ENCODE measurements around the gene FRAS1.
"Not testable (repeated sequence)": the region's sequence is repeated elsewhere in the genome, so short reads cannot be mapped to it uniquely, and the experiment has no call there.

Gene FRAS1

GRCh38 chr4:78070731-78071282 is 13.7 kb downstream of the FRAS1 start:
- ATAC-seq: no peak
- H3K36me3 Mint-ChIP-seq: no peaks in the 10 kb centered on the region
- no peaks in the 10 kb centered on the region for H3K9me3 Mint-ChIP-seq
- no peaks in the 10 kb centered on the region for H3K4me1 Mint-ChIP-seq
- H3K4me3 Mint-ChIP-seq: no peak overlapping the region
- peaks cover 38% of the 10 kb centered on the region for H3K27me3 Mint-ChIP-seq
- H3K27ac Mint-ChIP-seq: no peak overlapping the region

DNA sequence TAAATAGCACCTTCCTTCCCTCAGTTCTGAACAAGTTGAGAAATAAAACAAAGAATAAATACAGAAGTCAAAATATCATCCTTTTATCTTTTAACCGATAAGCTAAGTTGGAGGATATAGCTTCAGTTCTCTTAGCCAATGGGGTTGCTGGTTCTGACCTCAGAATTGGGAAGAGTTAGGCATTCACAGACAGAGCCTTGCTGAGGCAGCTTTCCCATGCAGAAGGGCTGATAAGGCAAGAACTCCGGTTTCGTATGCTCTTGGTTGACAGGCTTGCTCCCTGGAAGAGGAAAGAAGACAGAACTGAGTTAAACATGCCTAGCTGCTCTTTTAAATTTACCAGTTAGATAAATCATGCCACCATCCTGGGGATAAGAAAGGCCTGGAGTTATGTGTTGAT is 17.6 kb downstream of the FRAS1 start:
- Mint-ChIP-seq H3K4me1 (no peaks in the 10 kb centered on the region), H3K4me3 (no peak overlapping the region), H3K27ac (no peak overlapping the region), H3K36me3 (no peaks in the 10 kb centered on the region), H3K27me3 (peaks cover 41% of the 10 kb centered on the region), H3K9me3 (no peaks in the 10 kb centered on the region)
- ATAC-seq: no peak

DNA sequence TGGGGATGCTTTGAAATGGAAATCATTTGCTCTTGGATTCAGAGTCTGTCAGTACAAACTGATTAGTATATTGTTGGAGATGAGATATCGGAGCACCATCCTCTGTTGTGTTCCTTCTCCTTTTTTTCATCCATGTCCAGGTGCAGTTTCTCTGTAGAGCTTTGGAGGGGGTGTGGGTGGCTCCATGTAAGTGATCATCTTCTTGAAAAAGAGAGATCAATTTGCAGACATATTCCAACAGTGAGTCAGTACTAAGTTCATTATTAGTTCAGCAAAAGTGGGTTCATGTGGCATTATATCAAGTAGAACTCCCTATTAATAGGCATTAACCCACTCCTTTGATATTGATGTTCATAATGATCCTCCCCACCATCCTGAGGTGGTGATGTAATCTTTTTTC is 18.9 kb downstream of the FRAS1 start:
- H3K4me1 Mint-ChIP-seq: no peaks in the 10 kb centered on the region
- ATAC-seq: no peak

DNA sequence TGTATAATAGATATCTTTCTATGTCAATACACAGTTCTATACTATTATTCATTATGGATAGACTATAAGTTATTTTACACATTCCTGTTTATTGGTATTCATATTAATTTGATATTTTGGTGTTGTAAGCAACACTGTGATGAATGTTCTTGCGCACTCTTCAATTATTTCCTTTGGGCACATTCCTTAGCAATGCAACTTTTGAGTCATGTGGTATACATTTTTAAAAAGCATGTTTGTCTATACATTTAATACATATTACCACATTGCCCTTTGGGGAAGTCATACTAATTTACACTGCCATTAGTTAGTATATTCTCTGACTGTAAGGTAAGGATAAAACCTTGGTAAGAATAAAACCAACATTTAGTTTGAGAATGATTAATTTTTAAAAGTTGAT is 21.0 kb downstream of the FRAS1 start:
- no peak for ATAC-seq
- Mint-ChIP-seq H3K9me3 (no peaks in the 10 kb centered on the region), H3K27me3 (peaks cover 33% of the 10 kb centered on the region), H3K4me1 (no peaks in the 10 kb centered on the region), H3K36me3 (no peaks in the 10 kb centered on the region), H3K27ac (no peak overlapping the region), H3K4me3 (no peak overlapping the region)

More for the DNA sequence above, 18.9 kb downstream of the FRAS1 start:
- H3K36me3 Mint-ChIP-seq: no peaks in the 10 kb centered on the region
- peaks cover 39% of the 10 kb centered on the region for H3K27me3 Mint-ChIP-seq
- no peaks in the 10 kb centered on the region for H3K9me3 Mint-ChIP-seq
- H3K27ac Mint-ChIP-seq: no peak overlapping the region
- no peak overlapping the region for H3K4me3 Mint-ChIP-seq

DNA sequence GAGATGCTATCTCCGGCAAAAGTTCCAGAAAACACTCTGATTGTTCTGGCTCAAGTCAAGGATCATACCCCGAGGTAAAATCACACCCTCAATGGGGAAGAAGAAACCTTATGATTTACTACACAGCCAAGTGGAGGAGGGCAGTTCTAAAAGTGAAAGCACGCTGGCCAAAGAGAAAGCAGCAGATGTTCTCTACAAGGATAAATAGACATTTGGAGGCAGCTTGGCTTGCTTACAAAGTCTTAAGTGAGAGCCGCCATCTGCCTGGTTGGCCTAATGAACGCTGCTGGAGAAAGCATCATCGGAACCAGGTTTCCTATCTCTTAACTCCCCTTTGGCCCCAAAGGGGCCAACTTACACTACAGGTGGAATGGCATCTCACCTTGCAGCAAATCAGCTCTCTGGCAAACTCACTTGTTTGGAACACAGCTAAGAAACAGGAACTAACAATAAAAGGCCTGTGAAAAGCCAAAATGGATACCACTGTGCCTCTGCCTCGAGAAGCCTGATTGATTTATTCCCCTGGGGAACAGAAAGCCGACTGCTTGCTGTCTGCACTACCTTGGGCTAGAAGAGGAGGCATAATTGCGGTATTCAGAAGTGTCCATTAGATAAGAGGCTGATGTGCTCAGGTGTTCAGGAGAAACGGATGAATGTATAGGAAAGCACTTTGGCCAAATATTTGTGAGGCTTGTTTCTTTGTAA is 22.8 kb downstream of the FRAS1 start:
- H3K4me3 Mint-ChIP-seq: no peak overlapping the region
- no peaks in the 10 kb centered on the region for H3K36me3 Mint-ChIP-seq
- H3K27ac Mint-ChIP-seq: no peak overlapping the region
- ATAC-seq: no peak
- H3K27me3 Mint-ChIP-seq: peaks cover 24% of the 10 kb centered on the region
- H3K4me1 Mint-ChIP-seq: no peaks in the 10 kb centered on the region
- H3K9me3 Mint-ChIP-seq: no peaks in the 10 kb centered on the region

- ATAC-seq: peak; percentile 34
- H3K4me3 Mint-ChIP-seq: no peak overlapping the region
- H3K4me1 Mint-ChIP-seq: no peaks in the 10 kb centered on the region
- H3K27ac Mint-ChIP-seq: no peak overlapping the region
- no peaks in the 10 kb centered on the region for H3K36me3 Mint-ChIP-seq
- peaks cover 25% of the 10 kb centered on the region for H3K27me3 Mint-ChIP-seq
- no peaks in the 10 kb centered on the region for H3K9me3 Mint-ChIP-seq
These were observed 24.4 kb downstream of the FRAS1 start for GRCh38 chr4:78081541-78081940.

- no peak overlapping the region for H3K27ac Mint-ChIP-seq
- H3K36me3 Mint-ChIP-seq: no peaks in the 10 kb centered on the region
- no peak overlapping the region for H3K4me3 Mint-ChIP-seq
- H3K27me3 Mint-ChIP-seq: peaks cover 18% of the 10 kb centered on the region
- no peak for ATAC-seq
- no peaks in the 10 kb centered on the region for H3K4me1 Mint-ChIP-seq
- H3K9me3 Mint-ChIP-seq: no peaks in the 10 kb centered on the region
These were observed 25.9 kb downstream of the FRAS1 start for GRCh38 chr4:78083035-78083434.

DNA sequence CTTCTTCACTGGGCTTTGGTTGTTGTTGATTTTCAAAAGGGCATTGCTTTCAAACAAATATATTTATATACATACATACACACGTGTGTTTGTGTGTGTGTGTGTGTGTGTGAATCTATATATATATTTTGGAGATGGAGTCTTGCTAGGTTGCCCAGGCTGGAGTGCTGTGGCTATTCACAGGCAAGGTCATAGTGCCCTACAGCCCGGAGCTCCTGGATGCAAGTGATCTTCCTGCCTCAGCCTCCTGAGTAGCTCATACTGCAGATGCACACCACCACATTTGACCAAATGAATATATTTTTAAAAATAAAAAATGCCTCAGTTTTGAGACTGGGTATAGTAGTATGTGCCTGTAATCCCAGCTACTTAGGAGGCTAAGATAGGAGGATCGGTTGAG is 34.4 kb downstream of the FRAS1 start:
- Mint-ChIP-seq H3K27ac (no peak overlapping the region), H3K4me1 (no peaks in the 10 kb centered on the region)

GRCh38 chr4:78092350-78092749 is 35.2 kb downstream of the FRAS1 start:
- not testable (repeated sequence) for H3K4me3 Mint-ChIP-seq, H3K36me3 Mint-ChIP-seq, H3K4me1 Mint-ChIP-seq

More for the DNA sequence above, 34.4 kb downstream of the FRAS1 start:
- no peaks in the 10 kb centered on the region for H3K9me3 Mint-ChIP-seq
- H3K36me3 Mint-ChIP-seq: no peaks in the 10 kb centered on the region
- no peak for ATAC-seq
- peaks cover 2% of the 10 kb centered on the region for H3K27me3 Mint-ChIP-seq
- no peak overlapping the region for H3K4me3 Mint-ChIP-seq

DNA sequence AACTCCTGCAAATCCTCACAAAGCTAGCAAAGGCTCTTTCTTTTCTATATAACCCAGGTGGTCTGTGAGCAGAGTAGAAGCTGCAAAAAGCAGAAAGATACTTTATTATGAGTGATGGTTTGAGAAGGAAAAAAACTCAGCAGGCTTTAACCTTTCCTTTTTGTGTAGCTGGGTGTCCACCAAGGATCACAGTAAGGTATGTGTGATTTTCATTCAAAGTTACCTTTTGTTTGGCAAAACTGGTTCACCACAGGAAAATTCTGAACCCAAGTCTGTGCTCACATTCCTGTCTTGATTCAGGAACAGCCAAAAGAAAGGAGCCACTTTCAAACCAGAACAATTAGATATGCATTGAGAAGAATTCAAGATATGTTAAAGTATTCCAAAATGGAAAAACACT is 35.7 kb downstream of the FRAS1 start:
- Mint-ChIP-seq H3K27me3 (no peaks in the 10 kb centered on the region), H3K4me1 (no peaks in the 10 kb centered on the region), H3K4me3 (no peak overlapping the region), H3K9me3 (peaks cover 6% of the 10 kb centered on the region), H3K36me3 (peaks cover 6% of the 10 kb centered on the region), H3K27ac (no peak overlapping the region)
- no peak for ATAC-seq

More at GRCh38 chr4:78092350-78092749, 35.2 kb downstream of the FRAS1 start:
- H3K27me3 Mint-ChIP-seq, ATAC-seq, H3K9me3 Mint-ChIP-seq, H3K27ac Mint-ChIP-seq: not testable (repeated sequence)

- peaks cover 6% of the 10 kb centered on the region for H3K9me3 Mint-ChIP-seq
- H3K4me1 Mint-ChIP-seq: no peaks in the 10 kb centered on the region
These were observed 38.0 kb downstream of the FRAS1 start for GRCh38 chr4:78095081-78095480.

DNA sequence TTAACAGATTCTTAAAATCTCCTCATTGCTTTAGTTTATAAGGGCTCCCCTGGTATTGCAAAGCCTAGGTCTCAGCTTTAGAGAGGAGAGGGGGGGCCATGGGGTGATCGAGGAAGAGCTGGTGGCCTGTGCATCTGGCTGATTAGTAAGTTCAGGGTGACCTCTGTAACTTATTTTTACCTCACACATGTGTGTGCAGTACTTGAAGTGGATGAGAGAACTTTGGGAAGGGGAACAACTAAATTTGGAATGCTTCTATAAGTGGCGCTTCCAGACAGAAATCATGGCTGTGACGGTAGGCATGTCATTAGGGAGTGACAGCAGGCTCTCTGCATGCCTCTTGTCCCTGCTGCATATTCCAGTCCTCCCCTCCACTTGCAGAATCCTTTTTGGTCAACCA is 41.9 kb downstream of the FRAS1 start:
- H3K4me3 Mint-ChIP-seq: no peak overlapping the region
- H3K27me3 Mint-ChIP-seq: no peaks in the 10 kb centered on the region
- no peak for ATAC-seq
- no peaks in the 10 kb centered on the region for H3K4me1 Mint-ChIP-seq
- H3K9me3 Mint-ChIP-seq: peaks cover 6% of the 10 kb centered on the region
- H3K36me3 Mint-ChIP-seq: peaks cover 6% of the 10 kb centered on the region
- no peak overlapping the region for H3K27ac Mint-ChIP-seq

More at GRCh38 chr4:78095081-78095480, 38.0 kb downstream of the FRAS1 start:
- H3K36me3 Mint-ChIP-seq: peaks cover 6% of the 10 kb centered on the region
- no peaks in the 10 kb centered on the region for H3K27me3 Mint-ChIP-seq
- no peak overlapping the region for H3K4me3 Mint-ChIP-seq
- H3K27ac Mint-ChIP-seq: no peak overlapping the region
- ATAC-seq: no peak

- Mint-ChIP-seq H3K4me1 (no peaks in the 10 kb centered on the region), H3K27ac (no peak overlapping the region), H3K36me3 (peaks cover 6% of the 10 kb centered on the region), H3K4me3 (no peak overlapping the region), H3K9me3 (peaks cover 6% of the 10 kb centered on the region), H3K27me3 (peaks cover 6% of the 10 kb centered on the region)
- no peak for ATAC-seq
These were observed 42.9 kb downstream of the FRAS1 start for GRCh38 chr4:78100060-78100459.

- Mint-ChIP-seq H3K4me3 (no peak overlapping the region), H3K4me1 (no peaks in the 10 kb centered on the region), H3K27me3 (no peaks in the 10 kb centered on the region), H3K9me3 (no peaks in the 10 kb centered on the region), H3K36me3 (no peaks in the 10 kb centered on the region), H3K27ac (no peak overlapping the region)
- no peak for ATAC-seq
These were observed 62.6 kb downstream of the FRAS1 start for GRCh38 chr4:78119698-78120097.

GRCh38 chr4:78120144-78120880 is 63.2 kb downstream of the FRAS1 start:
- Mint-ChIP-seq H3K4me1 (no peaks in the 10 kb centered on the region), H3K36me3 (no peaks in the 10 kb centered on the region), H3K27me3 (no peaks in the 10 kb centered on the region), H3K4me3 (no peak overlapping the region), H3K9me3 (no peaks in the 10 kb centered on the region), H3K27ac (no peak overlapping the region)
- ATAC-seq: no peak

Measured in stimulated activated memory B cell treated with anti-CD40 and anti-IgM and Interleukin-4, amounts not matched to agents 10 μg/mL and 1 μg/mL and 100 μg/mL, for 72 hours (primary cell).